H1 (cell line): ENCODE results near the gene SMO. TPM values are rescaled to one million over a fixed set of nuclear protein-coding genes. Genes with fewer than 3 reads are reported as not detected.
A peak's percentile ranks its signal among the peaks of the same experiment; 100 is the strongest.

ENCODE experiments used
- POLR2A ChIP-seq, 2 experiments: IDR thresholded peaks; 1 replicate in 1 of 2; 2 replicates in 1 of 2; pipeline ENCODE4 v1.6.1; 2011; ENCODE audit warnings: low read depth in 2 of 2, low read length in 2 of 2, mild to moderate bottlenecking in 2 of 2; ENCODE audit errors: control extremely low read depth in 1 of 2
- SIN3A ChIP-seq, 2 experiments: IDR thresholded peaks in 1 of 2; conservative IDR thresholded peaks in 1 of 2; 2 replicates each; pipeline ENCODE4 v1.6.1; 2011 to 2012; ENCODE audit warnings: low read length in 2 of 2, improper control_type of control experiment in 1 of 2, low read depth in 1 of 2, mild to moderate bottlenecking in 1 of 2
- TAF7 ChIP-seq: optimal IDR thresholded peaks from 2 replicates; pipeline ENCODE3; 2011; ENCODE audit warnings: low read depth, mild to moderate bottlenecking, inconsistent platforms, low read length, moderate library complexity, borderline replicate concordance
- polyA plus RNA-seq, 7 experiments: library from polyadenylated mRNA; depleted of rRNA in 3 of 7; stranded (reverse) in 5 of 7; unstranded in 2 of 7; fragments of >200 nt in 5 of 7; fragments of 200-250 nt in 2 of 7; gene quantifications; 1 replicate in 5 of 7; 2 replicates in 1 of 7; 4 replicates in 1 of 7; pipeline versions ENCODE4 v1.2.1 to v1.2.3, GENCODE V29; 2011 to 2013; ENCODE audit warnings: missing spikeins in 2 of 7, mixed read lengths in 2 of 7
- total RNA-seq: library from RNA; stranded (reverse); fragmentation: NEBNext Ultra II Directional; extraction: Animal tissue kit (Norgen Biotek cat#: 25700); gene quantifications from 2 replicates; pipeline ENCODE4 v1.2.1, GENCODE V29; 2021
- TF ChIP-seq, protein P1 (sequence below), 3 experiments: IDR thresholded peaks; 1 replicate in 2 of 3; 2 replicates in 1 of 3; pipeline versions ENCODE4 v1.5.1 to v1.6.1; 2011; ENCODE audit warnings: low read length in 3 of 3, mild to moderate bottlenecking in 3 of 3, inconsistent platforms in 2 of 3, low read depth in 1 of 3, moderate library complexity in 1 of 3; ENCODE audit not compliant: insufficient read depth in 1 of 3; ENCODE audit errors: control extremely low read depth in 1 of 3

SMO gene
- total and polyA plus RNA-seq, 2 of the 8 experiments (the other 6 are each of a cell fraction or from before 2014, with no cell fraction given) = 64.5 to 67.6 TPM

DNA sequence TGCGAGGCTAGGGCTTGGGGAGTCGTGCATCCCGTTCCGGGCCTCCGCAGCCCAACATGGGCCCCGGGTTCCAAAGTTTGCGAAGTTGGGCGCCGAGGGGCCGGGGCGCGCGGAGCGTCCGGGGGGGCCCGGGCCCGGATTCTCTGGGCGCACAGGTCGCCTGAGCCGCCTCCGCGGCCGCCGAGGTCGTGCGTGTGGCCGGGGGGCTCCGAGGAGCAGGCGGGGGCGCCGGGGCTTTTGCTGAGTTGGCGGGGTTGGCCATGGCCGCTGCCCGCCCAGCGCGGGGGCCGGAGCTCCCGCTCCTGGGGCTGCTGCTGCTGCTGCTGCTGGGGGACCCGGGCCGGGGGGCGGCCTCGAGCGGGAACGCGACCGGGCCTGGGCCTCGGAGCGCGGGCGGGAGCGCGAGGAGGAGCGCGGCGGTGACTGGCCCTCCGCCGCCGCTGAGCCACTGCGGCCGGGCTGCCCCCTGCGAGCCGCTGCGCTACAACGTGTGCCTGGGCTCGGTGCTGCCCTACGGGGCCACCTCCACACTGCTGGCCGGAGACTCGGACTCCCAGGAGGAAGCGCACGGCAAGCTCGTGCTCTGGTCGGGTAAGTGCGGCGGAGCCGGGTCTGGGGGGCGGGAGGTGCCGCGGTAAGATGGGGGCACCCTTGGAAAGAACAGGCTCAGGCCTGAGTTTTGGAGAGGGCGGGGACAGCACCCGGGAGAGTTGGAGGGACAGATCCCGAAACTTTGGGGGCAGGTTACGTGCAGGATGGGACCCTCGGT lies 643 bp downstream of the SMO start (continued):
- TF ChIP-seq TAF7 (peak; percentile 26), POLR2A (IDR thresholded peaks at IDR 0.05; ENCODE audit: control extremely low read depth in 1 of 2, low read depth in 2 of 2, low read length in 2 of 2) (peak in 1 of 2 experiments; percentile 45; a peak in 1 of 3 replicates), SIN3A (conservative IDR thresholded peaks at IDR 0.05 in 1 of 2, IDR thresholded peaks at IDR 0.05 in 1 of 2; ENCODE audit: low read depth in 1 of 2, low read length in 2 of 2) (peak in 1 of 2 experiments; percentile 51; a peak in 1 of 4 replicates)
- TF ChIP-seq, protein P1, sequence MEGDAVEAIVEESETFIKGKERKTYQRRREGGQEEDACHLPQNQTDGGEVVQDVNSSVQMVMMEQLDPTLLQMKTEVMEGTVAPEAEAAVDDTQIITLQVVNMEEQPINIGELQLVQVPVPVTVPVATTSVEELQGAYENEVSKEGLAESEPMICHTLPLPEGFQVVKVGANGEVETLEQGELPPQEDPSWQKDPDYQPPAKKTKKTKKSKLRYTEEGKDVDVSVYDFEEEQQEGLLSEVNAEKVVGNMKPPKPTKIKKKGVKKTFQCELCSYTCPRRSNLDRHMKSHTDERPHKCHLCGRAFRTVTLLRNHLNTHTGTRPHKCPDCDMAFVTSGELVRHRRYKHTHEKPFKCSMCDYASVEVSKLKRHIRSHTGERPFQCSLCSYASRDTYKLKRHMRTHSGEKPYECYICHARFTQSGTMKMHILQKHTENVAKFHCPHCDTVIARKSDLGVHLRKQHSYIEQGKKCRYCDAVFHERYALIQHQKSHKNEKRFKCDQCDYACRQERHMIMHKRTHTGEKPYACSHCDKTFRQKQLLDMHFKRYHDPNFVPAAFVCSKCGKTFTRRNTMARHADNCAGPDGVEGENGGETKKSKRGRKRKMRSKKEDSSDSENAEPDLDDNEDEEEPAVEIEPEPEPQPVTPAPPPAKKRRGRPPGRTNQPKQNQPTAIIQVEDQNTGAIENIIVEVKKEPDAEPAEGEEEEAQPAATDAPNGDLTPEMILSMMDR (IDR thresholded peaks at IDR 0.05; ENCODE audit: control extremely low read depth in 1 of 3, insufficient read depth in 1 of 3, low read depth in 1 of 3, low read length in 3 of 3) = no peak
